Vagina (tissue), 2 donors: ENCODE results near the gene TMEM106C. TPM values are rescaled to one million over a fixed set of nuclear protein-coding genes. Genes with fewer than 3 reads are reported as not detected.

Experiments
- DNase-seq, 2 donors: peaks; one replicate each; pipeline ENCODE4 v3.0.0-alpha.2; 2017; ENCODE audit errors: extremely low spot score in 2 of 2
- H3K27ac ChIP-seq: fragments of 200-600 bp; sonication (generic); one replicate; pipeline ENCODE4 v1.5.1; 2019
- H3K27me3 ChIP-seq: fragments of 200-600 bp; sonication (generic); one replicate; pipeline ENCODE4 v1.5.1; 2019
- H3K36me3 ChIP-seq, 2 donors: fragments of 200-600 bp; sonication (generic); one replicate each; pipeline ENCODE4 v1.5.1; 2017 to 2019
- H3K4me1 ChIP-seq: fragments of 200-600 bp; sonication (generic); one replicate; pipeline ENCODE4 v1.5.1; 2019
- H3K4me3 ChIP-seq, 2 donors: fragments of 200-600 bp; sonication (generic); 1 replicate in 1 of 2; 2 replicates in 1 of 2; pipeline ENCODE4 v1.5.1; 2016 to 2019
- H3K9me3 ChIP-seq: fragments of 200-600 bp; sonication (generic); one replicate; pipeline ENCODE4 v1.5.1; 2019
- POLR2A ChIP-seq, 2 donors: fragments of 450-650 bp; IDR thresholded peaks; one replicate each; pipeline ENCODE4 v1.6.1; 2017; ENCODE audit warnings: antibody characterized with exemption in 2 of 2, mild to moderate bottlenecking in 2 of 2, moderate library complexity in 2 of 2
- POLR2AphosphoS5 ChIP-seq, 2 donors: sonication (generic); formaldehyde crosslinking; IDR thresholded peaks; one replicate each; pipeline ENCODE4 v1.9.0; 2017; ENCODE audit warnings: antibody characterized with exemption in 2 of 2, mild to moderate bottlenecking in 2 of 2, low read depth in 1 of 2; ENCODE audit not compliant: insufficient read depth in 1 of 2
- intact Hi-C: fragments of 100-400 bp; cut with DNase I; formaldehyde crosslinking; loops from one replicate; pipeline ENCODE4 v1.15.1; 2023
- total RNA-seq: library from RNA; depleted of rRNA; stranded (reverse); fragments of >200 nt; gene quantifications from one replicate; pipeline ENCODE4 v1.2.3, GENCODE V29; 2016
- TF ChIP-seq, protein P1 (sequence below), 3 experiments: fragments of 450-650 bp in 2 of 3; fragments of 200-600 bp in 1 of 3; sonication (generic) in 1 of 3; IDR thresholded peaks; one replicate each; pipeline ENCODE4 v1.5.1; 2017 to 2019; ENCODE audit warnings: antibody characterized with exemption in 3 of 3, mild to moderate bottlenecking in 2 of 3, moderate library complexity in 2 of 3

The TMEM106C gene
- total RNA-seq, 1 donor from 2014 or later, result 25.3 TPM

GRCh38 chr12:47947341-47947740 is 16.1 kb upstream of the TMEM106C start:
- H3K27ac ChIP-seq, result no peak overlapping the region
- DNase-seq, result no peak
- no peak overlapping the region for H3K4me3 ChIP-seq
- peaks cover 11% of the 10 kb centered on the region for H3K4me1 ChIP-seq
- TF ChIP-seq, protein P1, sequence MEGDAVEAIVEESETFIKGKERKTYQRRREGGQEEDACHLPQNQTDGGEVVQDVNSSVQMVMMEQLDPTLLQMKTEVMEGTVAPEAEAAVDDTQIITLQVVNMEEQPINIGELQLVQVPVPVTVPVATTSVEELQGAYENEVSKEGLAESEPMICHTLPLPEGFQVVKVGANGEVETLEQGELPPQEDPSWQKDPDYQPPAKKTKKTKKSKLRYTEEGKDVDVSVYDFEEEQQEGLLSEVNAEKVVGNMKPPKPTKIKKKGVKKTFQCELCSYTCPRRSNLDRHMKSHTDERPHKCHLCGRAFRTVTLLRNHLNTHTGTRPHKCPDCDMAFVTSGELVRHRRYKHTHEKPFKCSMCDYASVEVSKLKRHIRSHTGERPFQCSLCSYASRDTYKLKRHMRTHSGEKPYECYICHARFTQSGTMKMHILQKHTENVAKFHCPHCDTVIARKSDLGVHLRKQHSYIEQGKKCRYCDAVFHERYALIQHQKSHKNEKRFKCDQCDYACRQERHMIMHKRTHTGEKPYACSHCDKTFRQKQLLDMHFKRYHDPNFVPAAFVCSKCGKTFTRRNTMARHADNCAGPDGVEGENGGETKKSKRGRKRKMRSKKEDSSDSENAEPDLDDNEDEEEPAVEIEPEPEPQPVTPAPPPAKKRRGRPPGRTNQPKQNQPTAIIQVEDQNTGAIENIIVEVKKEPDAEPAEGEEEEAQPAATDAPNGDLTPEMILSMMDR (IDR thresholded peaks at IDR 0.05), result no peak
- TF ChIP-seq POLR2A (IDR thresholded peaks at IDR 0.05) (no peak), POLR2AphosphoS5 (IDR thresholded peaks at IDR 0.05; ENCODE audit: insufficient read depth in 1 of 2, low read depth in 1 of 2) (no peak)
- H3K36me3 ChIP-seq, result no peaks in the 10 kb centered on the region
- H3K9me3 ChIP-seq, result no peaks in the 10 kb centered on the region
- intact Hi-C loops, result no loop called here
- no peaks in the 10 kb centered on the region for H3K27me3 ChIP-seq

- intact Hi-C loops, result no loop called here
Measured at GRCh38 chr12:47949441-47950341, 13.7 kb upstream of the TMEM106C start.

GRCh38 chr12:47950856-47951468 is 12.4 kb upstream of the TMEM106C start:
- DNase-seq, result no peak
- Histone ChIP-seq H3K27ac (no peak overlapping the region), H3K4me3 (no peak overlapping the region), H3K27me3 (no peaks in the 10 kb centered on the region), H3K9me3 (no peaks in the 10 kb centered on the region), H3K36me3 (no peaks in the 10 kb centered on the region), H3K4me1 (peaks cover 11% of the 10 kb centered on the region)
- TF ChIP-seq POLR2A (IDR thresholded peaks at IDR 0.05), result no peak
- TF ChIP-seq POLR2AphosphoS5 (IDR thresholded peaks at IDR 0.05; ENCODE audit: insufficient read depth in 1 of 2, low read depth in 1 of 2), result no peak
- TF ChIP-seq, protein P1 (IDR thresholded peaks at IDR 0.05), result no peak
- intact Hi-C loops, result no loop called here

More at GRCh38 chr12:47949441-47950341, 13.7 kb upstream of the TMEM106C start:
- Histone ChIP-seq H3K27ac (no peak overlapping the region), H3K4me3 (no peak overlapping the region), H3K9me3 (no peaks in the 10 kb centered on the region), H3K27me3 (no peaks in the 10 kb centered on the region), H3K36me3 (no peaks in the 10 kb centered on the region), H3K4me1 (peaks cover 11% of the 10 kb centered on the region)
- TF ChIP-seq, protein P1 (IDR thresholded peaks at IDR 0.05), result peak; percentile 54 to 69 (median 56)
- no peak for TF ChIP-seq POLR2A (IDR thresholded peaks at IDR 0.05)
- DNase-seq, result no peak

- TF ChIP-seq POLR2A (IDR thresholded peaks at IDR 0.05), result no peak
- no peak for TF ChIP-seq POLR2AphosphoS5 (IDR thresholded peaks at IDR 0.05; ENCODE audit: insufficient read depth in 1 of 2, low read depth in 1 of 2)
- TF ChIP-seq, protein P1 (IDR thresholded peaks at IDR 0.05), result no peak
- Histone ChIP-seq H3K9me3 (no peaks in the 10 kb centered on the region), H3K27ac (no peak overlapping the region), H3K27me3 (no peaks in the 10 kb centered on the region), H3K36me3 (no peaks in the 10 kb centered on the region), H3K4me3 (no peak overlapping the region), H3K4me1 (peaks cover 8% of the 10 kb centered on the region)
- intact Hi-C loops, result no loop called here
- no peak for DNase-seq
Measured at GRCh38 chr12:47954058-47954457, 9.3 kb upstream of the TMEM106C start.
